ENCODE results near the gene PTPRD.

The PTPRD gene

GRCh38 chr9:8821910-8822666 lies 1790.7 kb downstream of the PTPRD start:
- in situ Hi-C loops (cut with MboI; ENCODE audit: low sequenced_read_pairs), result no loop called here

- in situ Hi-C loops (cut with MboI; ENCODE audit: low sequenced_read_pairs), result no loop called here
Observed at GRCh38 chr9:8817335-8817734, 1795.5 kb downstream of the PTPRD start.

GRCh38 chr9:8816361-8816760 lies 1796.4 kb downstream of the PTPRD start:
- in situ Hi-C loops (cut with MboI; ENCODE audit: low sequenced_read_pairs), result no loop called here

GRCh38 chr9:8815931-8816330 lies 1796.9 kb downstream of the PTPRD start:
- in situ Hi-C loops (cut with MboI; ENCODE audit: low sequenced_read_pairs), result no loop called here

GRCh38 chr9:8815219-8815618 lies 1797.6 kb downstream of the PTPRD start:
- in situ Hi-C loops (cut with MboI; ENCODE audit: low sequenced_read_pairs), result no loop called here

- in situ Hi-C loops (cut with MboI; ENCODE audit: low sequenced_read_pairs), result no loop called here
Observed at GRCh38 chr9:8812888-8813287, 1799.9 kb downstream of the PTPRD start.

- in situ Hi-C loops (cut with MboI; ENCODE audit: low sequenced_read_pairs), result no loop called here
Observed at GRCh38 chr9:8809741-8810140, 1803.1 kb downstream of the PTPRD start.

GRCh38 chr9:8806150-8806549 lies 1806.7 kb downstream of the PTPRD start:
- in situ Hi-C loops (cut with MboI; ENCODE audit: low sequenced_read_pairs), result no loop called here

GRCh38 chr9:8804613-8805012 lies 1808.2 kb downstream of the PTPRD start:
- in situ Hi-C loops (cut with MboI; ENCODE audit: low sequenced_read_pairs), result no loop called here

GRCh38 chr9:8802242-8802641 lies 1810.6 kb downstream of the PTPRD start:
- in situ Hi-C loops (cut with MboI; ENCODE audit: low sequenced_read_pairs), result no loop called here

GRCh38 chr9:8800196-8800595 lies 1812.6 kb downstream of the PTPRD start:
- in situ Hi-C loops (cut with MboI; ENCODE audit: low sequenced_read_pairs), result no loop called here

GRCh38 chr9:8799615-8800014 lies 1813.2 kb downstream of the PTPRD start:
- in situ Hi-C loops (cut with MboI; ENCODE audit: low sequenced_read_pairs), result no loop called here

- in situ Hi-C loops (cut with MboI; ENCODE audit: low sequenced_read_pairs), result no loop called here
Observed at GRCh38 chr9:8799206-8799605, 1813.6 kb downstream of the PTPRD start.

- in situ Hi-C loops (cut with MboI; ENCODE audit: low sequenced_read_pairs), result no loop called here
Observed at GRCh38 chr9:8784838-8785237, 1828.0 kb downstream of the PTPRD start.

- in situ Hi-C loops (cut with MboI; ENCODE audit: low sequenced_read_pairs), result no loop called here
Observed at GRCh38 chr9:8783941-8784340, 1828.9 kb downstream of the PTPRD start.

GRCh38 chr9:8782237-8782636 lies 1830.6 kb downstream of the PTPRD start:
- in situ Hi-C loops (cut with MboI; ENCODE audit: low sequenced_read_pairs), result no loop called here

- in situ Hi-C loops (cut with MboI; ENCODE audit: low sequenced_read_pairs), result no loop called here
Observed at GRCh38 chr9:8781458-8781857, 1831.3 kb downstream of the PTPRD start.

- in situ Hi-C loops (cut with MboI; ENCODE audit: low sequenced_read_pairs), result no loop called here
Observed at GRCh38 chr9:8780386-8780785, 1832.4 kb downstream of the PTPRD start.

- in situ Hi-C loops (cut with MboI; ENCODE audit: low sequenced_read_pairs), result no loop called here
Observed at GRCh38 chr9:8779478-8779877, 1833.3 kb downstream of the PTPRD start.

- in situ Hi-C loops (cut with MboI; ENCODE audit: low sequenced_read_pairs), result no loop called here
Observed at GRCh38 chr9:8778356-8778755, 1834.4 kb downstream of the PTPRD start.

- in situ Hi-C loops (cut with MboI; ENCODE audit: low sequenced_read_pairs), result no loop called here
Observed at GRCh38 chr9:8772302-8772701, 1840.5 kb downstream of the PTPRD start.

- in situ Hi-C loops (cut with MboI; ENCODE audit: low sequenced_read_pairs), result no loop called here
Observed at GRCh38 chr9:8769153-8769552, 1843.6 kb downstream of the PTPRD start.

GRCh38 chr9:8766096-8766495 lies 1846.7 kb downstream of the PTPRD start:
- in situ Hi-C loops (cut with MboI; ENCODE audit: low sequenced_read_pairs), result no loop called here
